ENCODE data around the gene GPR18. TPM values are rescaled to one million over a fixed set of nuclear protein-coding genes. Genes with fewer than 3 reads are reported as not detected.
A peak's percentile ranks its signal among the peaks of the same experiment; 100 is the strongest.
"Not testable (repeated sequence)": the region's sequence is repeated elsewhere in the genome, so short reads cannot be mapped to it uniquely, and the experiment has no call there.

Gene GPR18
- total RNA-seq, 1 experiment from 2014 or later, result not detected

DNA sequence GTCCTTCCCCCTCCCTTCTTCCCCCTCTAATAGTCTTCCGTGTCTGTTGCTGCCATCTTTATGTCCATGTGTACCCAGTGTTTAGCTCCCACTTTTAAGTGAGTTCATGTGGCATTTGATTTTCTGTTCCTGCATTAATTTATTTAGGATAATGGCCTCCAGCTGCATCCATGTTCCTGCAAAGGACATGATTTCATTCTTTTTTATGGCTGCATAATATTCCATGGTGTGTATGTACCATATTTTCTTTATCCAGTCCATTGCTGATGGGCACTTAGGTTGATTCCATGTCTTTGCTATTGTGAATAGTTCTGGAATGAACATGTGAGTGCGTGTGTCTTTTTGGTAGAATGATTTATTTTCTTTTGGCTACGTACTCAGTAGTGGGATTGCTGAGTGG lies 9.0 kb downstream of the GPR18 start:
- H3K9me2 ChIP-seq (ENCODE audit: insufficient read depth); H3K9ac ChIP-seq (ENCODE audit: low read length); H3K4me1 ChIP-seq (ENCODE audit: control insufficient read depth in 1 of 2, insufficient read depth in 2 of 2, low read length in 2 of 2); H3K4me3 ChIP-seq (replicated peaks in 1 of 2; ENCODE audit: low read depth in 1 of 2, low read length in 2 of 2); BruUV-seq (replicated peaks); RAD21 ChIA-PET (ENCODE audit: low non-redundant PET in 1 of 2, low total read pairs in 2 of 2, uncharacterized antibody in 2 of 2, unreplicated experiment in 2 of 2); CTCF ChIA-PET; H4K20me1 ChIP-seq (ENCODE audit: insufficient read depth); H3K27me3 ChIP-seq (ENCODE audit: insufficient read depth, low read length); H3K27ac ChIP-seq (ENCODE audit: low read depth, low read length); POLR2A ChIA-PET; ATAC-seq; H2AFZ ChIP-seq (ENCODE audit: low read depth, low read length, poor library complexity, severe bottlenecking); H3K36me3 ChIP-seq (ENCODE audit: control insufficient read depth in 1 of 2, insufficient read depth in 2 of 2, low read length in 2 of 2); H3K4me2 ChIP-seq (ENCODE audit: low read length); DNase-seq (ENCODE audit: low read depth, low spot score); H3K9me3 ChIP-seq (ENCODE audit: control insufficient read depth in 1 of 2, insufficient read depth in 1 of 2, low read depth in 1 of 2, low read length in 2 of 2); intact Hi-C loops (cut with micrococcal nuclease): not testable (repeated sequence)
- peaks cover 18% of the 10 kb centered on the region; the same call in 1 of the 2 replicates for H3K79me2 ChIP-seq (ENCODE audit: insufficient read depth, low read length)

DNA sequence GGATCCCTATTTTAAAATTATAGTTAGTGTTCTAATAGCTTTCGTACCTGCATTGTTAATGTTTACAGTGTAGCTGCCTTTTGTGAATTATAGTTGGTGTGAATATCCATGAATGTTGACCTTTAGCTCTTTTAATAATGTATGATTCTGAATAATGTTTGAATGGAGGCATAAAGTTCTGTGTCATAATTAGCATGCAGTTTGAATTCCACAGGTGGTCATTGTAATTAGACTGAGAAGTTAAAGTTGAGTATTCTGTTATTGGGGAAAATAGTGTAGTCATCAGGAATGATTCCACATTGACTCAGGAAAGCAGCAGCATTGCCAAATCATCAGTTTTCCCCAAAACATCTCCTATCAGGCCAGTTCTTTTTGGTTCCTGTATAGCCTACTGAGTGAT lies 12.1 kb downstream of the GPR18 start:
- POLR2A ChIA-PET, result no interaction called here
- ATAC-seq (no peak), DNase-seq (ENCODE audit: low read depth, low spot score) (no peak)
- H3K27ac ChIP-seq (ENCODE audit: low read depth, low read length), result no peak overlapping the region
- TSS peak; percentile 16 for BruUV-seq (replicated peaks)
- CTCF ChIA-PET, result no interaction called here
- no peak overlapping the region for H2AFZ ChIP-seq (ENCODE audit: low read depth, low read length, poor library complexity, severe bottlenecking)
- H3K4me2 ChIP-seq (ENCODE audit: low read length), result no peak overlapping the region
- H3K27me3 ChIP-seq (ENCODE audit: insufficient read depth, low read length), result no peaks in the 10 kb centered on the region
- no peaks in the 10 kb centered on the region for H3K4me1 ChIP-seq (ENCODE audit: control insufficient read depth in 1 of 2, insufficient read depth in 2 of 2, low read length in 2 of 2)
- H3K4me3 ChIP-seq (replicated peaks in 1 of 2; ENCODE audit: low read depth in 1 of 2, low read length in 2 of 2), result no peak overlapping the region
- no peaks in the 10 kb centered on the region for H3K9me3 ChIP-seq (ENCODE audit: control insufficient read depth in 1 of 2, insufficient read depth in 1 of 2, low read depth in 1 of 2, low read length in 2 of 2)
- no peaks in the 10 kb centered on the region for H3K9me2 ChIP-seq (ENCODE audit: insufficient read depth)
- H4K20me1 ChIP-seq (ENCODE audit: insufficient read depth), result no peaks in the 10 kb centered on the region; the same call in 1 of the 2 replicates
- TF ChIP-seq, protein P1, sequence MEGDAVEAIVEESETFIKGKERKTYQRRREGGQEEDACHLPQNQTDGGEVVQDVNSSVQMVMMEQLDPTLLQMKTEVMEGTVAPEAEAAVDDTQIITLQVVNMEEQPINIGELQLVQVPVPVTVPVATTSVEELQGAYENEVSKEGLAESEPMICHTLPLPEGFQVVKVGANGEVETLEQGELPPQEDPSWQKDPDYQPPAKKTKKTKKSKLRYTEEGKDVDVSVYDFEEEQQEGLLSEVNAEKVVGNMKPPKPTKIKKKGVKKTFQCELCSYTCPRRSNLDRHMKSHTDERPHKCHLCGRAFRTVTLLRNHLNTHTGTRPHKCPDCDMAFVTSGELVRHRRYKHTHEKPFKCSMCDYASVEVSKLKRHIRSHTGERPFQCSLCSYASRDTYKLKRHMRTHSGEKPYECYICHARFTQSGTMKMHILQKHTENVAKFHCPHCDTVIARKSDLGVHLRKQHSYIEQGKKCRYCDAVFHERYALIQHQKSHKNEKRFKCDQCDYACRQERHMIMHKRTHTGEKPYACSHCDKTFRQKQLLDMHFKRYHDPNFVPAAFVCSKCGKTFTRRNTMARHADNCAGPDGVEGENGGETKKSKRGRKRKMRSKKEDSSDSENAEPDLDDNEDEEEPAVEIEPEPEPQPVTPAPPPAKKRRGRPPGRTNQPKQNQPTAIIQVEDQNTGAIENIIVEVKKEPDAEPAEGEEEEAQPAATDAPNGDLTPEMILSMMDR (IDR thresholded peaks at IDR 0.05 in 2 of 3, conservative IDR thresholded peaks at IDR 0.05 in 1 of 3; ENCODE audit: borderline replicate concordance in 1 of 3, insufficient read depth in 1 of 3, low read depth in 2 of 3, low read length in 2 of 3), result no peak
- no peak for TF ChIP-seq EZH2phosphoT487 (IDR thresholded peaks at IDR 0.05; ENCODE audit: borderline replicate concordance)
- no peak overlapping the region for H3K9ac ChIP-seq (ENCODE audit: low read length)
- peaks cover 17% of the 10 kb centered on the region for H3K79me2 ChIP-seq (ENCODE audit: insufficient read depth, low read length)
- intact Hi-C loops (cut with micrococcal nuclease), result no loop called here
- RAD21 ChIA-PET (ENCODE audit: low non-redundant PET in 1 of 2, low total read pairs in 2 of 2, uncharacterized antibody in 2 of 2, unreplicated experiment in 2 of 2), result no interaction called here
- H3K36me3 ChIP-seq (ENCODE audit: control insufficient read depth in 1 of 2, insufficient read depth in 2 of 2, low read length in 2 of 2), result peaks cover 2 to 8% of the 10 kb centered on the region in 2 experiments; a peak in 1 of 4 replicates
